SHP77 treated with DMSO at 0.1 percent for 48 hours (cell line): Measurements from ENCODE around the gene CTNNB1.
"Not testable (repeated sequence)": the region's sequence is repeated elsewhere in the genome, so short reads cannot be mapped to it uniquely, and the experiment has no call there.

ENCODE experiments used
- DNase-seq: peaks from one replicate; lab custom pipeline; 2025; lab: John Stamatoyannopoulos, UW

Gene CTNNB1

DNA sequence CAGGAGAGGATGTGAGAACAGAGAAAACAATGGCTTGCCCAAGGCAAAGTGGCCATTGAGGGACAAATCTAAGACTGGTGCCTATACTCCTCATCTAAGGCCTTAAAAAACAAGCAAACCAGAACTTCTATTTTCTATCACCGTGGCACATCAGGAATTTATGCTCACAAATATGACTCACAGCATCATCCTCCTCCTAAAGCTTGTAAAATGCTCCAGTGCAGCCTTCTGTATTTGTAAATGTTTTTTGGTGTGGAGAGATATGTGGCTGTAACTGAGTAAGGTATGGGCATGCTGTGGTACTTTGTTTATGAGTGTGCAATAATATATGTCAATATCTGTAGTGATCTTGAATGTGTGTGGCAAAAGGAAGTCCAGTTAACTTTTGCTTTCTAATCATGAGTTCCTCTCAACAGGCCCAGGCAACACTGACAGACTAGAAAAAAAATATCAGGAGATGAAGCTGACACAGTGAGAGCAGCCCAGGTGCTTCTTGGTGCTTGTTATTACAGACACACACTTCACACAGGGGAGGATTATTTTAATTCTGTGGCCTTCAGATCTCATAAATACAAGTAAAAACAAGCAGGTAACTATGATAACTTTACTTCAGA, 60.3 kb downstream of the CTNNB1 start:
- no peak for DNase-seq

- DNase-seq = no peak
These were observed 60.8 kb downstream of the CTNNB1 start for GRCh38 chr3:41260063-41260450.

DNA sequence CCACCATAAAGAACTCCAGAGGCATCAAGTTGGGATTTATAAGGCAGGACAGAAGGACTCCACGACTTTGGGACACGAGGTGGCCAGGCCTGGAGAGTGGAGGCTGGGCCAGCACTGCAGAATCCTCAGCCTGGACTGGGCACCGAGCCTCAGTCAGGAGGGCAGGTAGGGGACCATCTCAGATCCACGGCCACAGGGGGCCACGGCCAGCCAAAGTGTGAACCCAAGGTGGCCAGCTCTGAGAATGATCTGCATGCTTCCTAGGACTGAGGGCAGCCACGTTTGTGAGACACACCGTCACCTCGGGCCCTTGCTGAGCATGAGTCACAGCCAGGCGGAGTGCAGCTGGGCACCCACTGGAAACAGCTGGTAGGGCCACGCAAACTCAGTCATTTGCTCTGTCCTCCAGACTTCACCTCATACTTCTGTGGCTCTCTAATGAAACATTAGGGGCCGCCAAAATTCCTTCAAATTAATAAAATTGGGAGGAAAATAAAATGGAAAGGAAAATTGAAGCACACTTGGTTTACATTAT, 65.8 kb downstream of the CTNNB1 start:
- no peak for DNase-seq

- DNase-seq = no peak
These were observed 66.5 kb downstream of the CTNNB1 start for GRCh38 chr3:41265823-41266273.

DNA sequence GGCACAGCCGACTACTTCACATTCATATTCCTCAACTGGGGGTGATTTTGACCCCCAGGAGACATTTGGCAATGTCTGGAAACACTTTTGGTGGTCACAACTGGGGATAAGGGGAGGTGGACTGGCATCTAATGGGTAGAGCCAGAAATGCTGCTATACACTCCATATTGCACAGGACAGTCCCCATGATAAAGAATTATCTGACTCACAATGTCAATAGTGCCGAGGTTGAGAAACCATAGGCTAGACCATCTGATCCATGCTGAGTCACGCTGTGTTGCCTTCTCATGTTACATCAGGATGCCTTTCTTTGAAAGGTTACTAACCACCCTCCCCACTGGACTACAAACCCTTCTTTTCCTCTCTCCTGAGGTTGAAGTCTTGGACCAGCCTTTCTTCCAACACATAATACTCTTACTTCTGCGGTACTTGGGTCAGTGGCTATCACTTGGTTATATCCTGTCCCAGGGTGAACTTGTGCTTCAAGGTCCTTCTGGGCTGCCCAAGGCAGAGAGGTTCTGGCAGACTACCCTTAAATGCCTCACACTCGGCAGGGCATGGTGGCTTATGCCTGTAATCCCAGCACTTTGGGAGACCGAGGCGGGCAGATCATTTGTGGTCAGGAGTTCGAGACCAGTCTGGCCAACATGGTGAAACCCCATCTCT, 68.8 kb downstream of the CTNNB1 start:
- no peak for DNase-seq

DNA sequence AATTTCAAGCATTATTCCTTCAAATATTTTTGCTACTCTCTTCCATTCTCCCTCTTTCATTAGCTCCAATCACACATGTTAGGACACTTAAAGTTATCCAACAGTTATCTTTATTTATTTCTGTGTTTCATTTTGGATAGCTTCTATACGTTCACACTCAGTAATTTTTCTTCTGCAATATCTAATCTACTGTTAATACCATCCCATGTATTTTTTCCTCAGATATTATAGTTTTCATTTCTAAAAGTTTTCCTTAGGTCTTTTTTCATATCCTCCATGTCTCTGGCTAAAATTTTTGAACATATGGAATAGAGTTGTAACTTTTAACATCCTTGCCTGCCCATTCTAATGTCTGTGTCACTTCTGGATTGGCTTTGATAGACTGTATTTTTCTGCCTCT, 73.4 kb downstream of the CTNNB1 start:
- DNase-seq = no peak

- DNase-seq = no peak
These were observed 75.8 kb downstream of the CTNNB1 start for GRCh38 chr3:41274944-41275668.

DNA sequence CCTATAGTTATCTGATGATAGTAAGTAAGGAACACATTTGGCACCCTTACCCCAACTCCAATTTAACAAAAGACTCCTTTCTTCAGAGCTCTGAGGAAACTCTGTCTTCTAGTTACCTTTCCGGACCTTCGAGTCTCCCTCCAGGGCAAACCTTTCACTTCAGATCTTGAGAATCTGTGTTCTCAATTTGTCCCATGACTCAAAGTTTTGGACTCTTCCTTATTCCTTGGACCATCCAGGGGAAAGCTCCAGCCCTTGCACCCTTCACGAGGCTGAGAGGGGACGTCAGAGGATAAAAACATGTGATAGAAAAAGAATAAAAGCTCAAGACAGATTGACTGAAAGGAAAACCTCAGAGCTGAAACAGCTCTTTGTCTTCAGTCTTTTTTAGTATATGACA, 76.9 kb downstream of the CTNNB1 start:
- no peak for DNase-seq

- no peak for DNase-seq
These were observed 78.6 kb downstream of the CTNNB1 start for GRCh38 chr3:41277790-41278465.

DNA sequence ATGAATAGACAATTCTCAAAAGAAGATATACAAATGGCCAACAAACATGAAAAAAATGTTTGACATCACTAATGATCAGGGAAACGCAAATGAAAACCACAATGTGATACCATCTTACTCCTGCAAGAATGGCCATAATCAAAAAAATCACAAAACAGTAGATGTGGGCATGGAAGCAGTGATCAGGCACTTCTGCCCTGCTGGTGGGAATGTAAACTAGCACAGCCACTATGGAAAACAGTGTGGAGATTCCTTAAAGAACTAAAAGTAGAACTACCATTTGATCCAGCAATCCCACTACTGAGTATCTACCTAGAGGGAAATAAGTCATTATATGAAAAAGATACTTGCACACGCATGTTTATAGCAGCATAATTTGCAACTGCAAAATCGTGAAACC, 85.6 kb downstream of the CTNNB1 start:
- not testable (repeated sequence) for DNase-seq

GRCh38 chr3:41286305-41286704, 87.0 kb downstream of the CTNNB1 start:
- no peak for DNase-seq

DNA sequence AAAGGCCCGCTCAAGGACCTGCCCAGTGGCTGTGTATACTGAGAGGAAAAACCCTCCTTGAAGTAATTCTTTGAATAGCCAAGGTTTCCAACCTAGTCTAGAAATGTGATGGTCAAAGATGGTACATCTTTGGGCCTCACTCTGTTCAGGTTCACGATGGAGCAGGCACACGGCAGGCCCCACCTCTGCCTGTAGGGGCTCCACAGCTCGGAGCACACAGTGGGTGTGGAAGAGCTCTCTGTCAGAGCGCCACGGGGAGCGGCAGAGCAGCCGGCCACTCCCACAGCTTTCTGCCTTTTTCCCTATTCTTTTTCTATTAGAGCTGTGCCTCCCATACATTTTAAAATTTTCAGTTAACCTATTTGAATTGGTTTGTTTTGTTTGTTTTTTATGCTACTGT, 89.5 kb downstream of the CTNNB1 start:
- no peak for DNase-seq
